Femur (tissue), 1 donor: ENCODE results near the gene PRSS3.
"Not testable (repeated sequence)": the region's sequence is repeated elsewhere in the genome, so short reads cannot be mapped to it uniquely, and the experiment has no call there.

Experiments used
- DNase-seq: peaks from one replicate; pipeline ENCODE4 v3.0.0-alpha.2; 2017

PRSS3 gene

GRCh38 chr9:33787839-33788238, 7.5 kb upstream of the PRSS3 start:
- DNase-seq: no peak

GRCh38 chr9:33789429-33789828, 5.9 kb upstream of the PRSS3 start:
- not testable (repeated sequence) for DNase-seq

GRCh38 chr9:33791117-33791516, 4.2 kb upstream of the PRSS3 start:
- no peak for DNase-seq

- DNase-seq: not testable (repeated sequence)
Observed at GRCh38 chr9:33793496-33793895, 1.9 kb upstream of the PRSS3 start.

GRCh38 chr9:33794560-33794959, 801 bp upstream of the PRSS3 start:
- DNase-seq: no peak

GRCh38 chr9:33795819-33796218, 458 bp downstream of the PRSS3 start:
- no peak for DNase-seq

- not testable (repeated sequence) for DNase-seq
Observed at GRCh38 chr9:33796679-33797078, 1.3 kb downstream of the PRSS3 start.

GRCh38 chr9:33797837-33798236, 2.5 kb downstream of the PRSS3 start:
- no peak for DNase-seq

- no peak for DNase-seq
Observed at GRCh38 chr9:33798545-33798944, 3.2 kb downstream of the PRSS3 start.

GRCh38 chr9:33799928-33800704, 4.8 kb downstream of the PRSS3 start:
- no peak for DNase-seq

GRCh38 chr9:33800886-33801285, 5.5 kb downstream of the PRSS3 start:
- DNase-seq: no peak

- not testable (repeated sequence) for DNase-seq
Observed at GRCh38 chr9:33801943-33802500, 6.7 kb downstream of the PRSS3 start.

GRCh38 chr9:33804196-33804595, 8.8 kb downstream of the PRSS3 start:
- not testable (repeated sequence) for DNase-seq

- DNase-seq: not testable (repeated sequence)
Observed at GRCh38 chr9:33807156-33807555, 11.8 kb downstream of the PRSS3 start.

- DNase-seq: not testable (repeated sequence)
Observed at GRCh38 chr9:33808979-33809322, 13.6 kb downstream of the PRSS3 start.

GRCh38 chr9:33809506-33809905, 14.1 kb downstream of the PRSS3 start:
- DNase-seq: no peak

- DNase-seq: no peak
Observed at GRCh38 chr9:33813712-33814641, 18.6 kb downstream of the PRSS3 start.

- no peak for DNase-seq
Observed at GRCh38 chr9:33815781-33816180, 20.4 kb downstream of the PRSS3 start.

GRCh38 chr9:33816327-33817252, 21.2 kb downstream of the PRSS3 start, which contains the start of gene UBE2R2:
Gene UBE2R2 (plus strand): TSS chr9:33817160. CDS start chr9:33817758, 598 bp downstream.
- DNase-seq: peak; percentile 97

GRCh38 chr9:33817327-33818166, 22.2 kb downstream of the PRSS3 start:
- DNase-seq: peak; percentile 81

GRCh38 chr9:33818167-33818846, 22.9 kb downstream of the PRSS3 start:
- peak; percentile 80 for DNase-seq
